GM12878 (cell line): ENCODE results near the gene NAGA. TPM values are rescaled to one million over a fixed set of nuclear protein-coding genes. Genes with fewer than 3 reads are reported as not detected.

Experiments
- ATAC-seq: fragments of 200-7000 bp; cut with Tn5 transposase; 3 replicates; pipeline ENCODE4 v1.9.1; 2020; ENCODE audit warnings: mild to moderate bottlenecking, moderate library complexity
- BruUV-seq: library from RNA; stranded (reverse); fragments of 400-500 nt; replicated peaks from 2 replicates; lab custom pipeline; 2021; lab: Mats Ljungman, UMichigan
- CTCF ChIA-PET: fragments of 300-600 bp; sonication (Branson Sonifier 250); formaldehyde crosslinking; extraction: SDS; loops from one replicate; lab custom pipeline; 2021; ENCODE audit warnings: inconsistent platforms; lab: Yijun Ruan, JAX
- POLR2A ChIA-PET: fragments of 350-600 bp; formaldehyde crosslinking; extraction: SDS; loops from one replicate; lab custom pipeline; 2021; ENCODE audit warnings: inconsistent platforms; lab: Charles Lee
- RAD21 ChIA-PET: fragments of 300-600 bp; sonication (Branson Sonifier 250); formaldehyde crosslinking; loops from one replicate; lab custom pipeline; 2023; ENCODE audit warnings: antibody characterized with exemption; ENCODE audit not compliant: unreplicated experiment; lab: Charles Lee
- SMC1A ChIA-PET: fragments of 300-600 bp; sonication (Branson Sonifier 250); formaldehyde crosslinking; loops from one replicate; lab custom pipeline; 2023; ENCODE audit not compliant: unreplicated experiment, uncharacterized antibody; lab: Charles Lee
- DNase-seq: peaks from one replicate; pipeline ENCODE4 v3.0.0-alpha.2; 2011; ENCODE audit warnings: low read depth, low spot score
- FAIRE-seq: peaks from 3 replicates; lab custom pipeline; 2011; peaks lifted over from hg19 to GRCh38; lab: Jason Lieb, UNC
- H2AFZ ChIP-seq: 2 replicates; pipeline ENCODE4 v1.6.0; 2011; ENCODE audit warnings: low read depth, low read length, control low read depth; ENCODE audit not compliant: control insufficient read depth
- H3K27ac ChIP-seq: 2 replicates; pipeline ENCODE4 v1.5.1; 2011; ENCODE audit warnings: control low read depth; ENCODE audit not compliant: control insufficient read depth, insufficient read depth
- H3K27me3 ChIP-seq, 2 experiments: replicated peaks in 1 of 2; 2 replicates each; pipeline versions ENCODE4 v1.6.0 to v1.6.1; 2011; ENCODE audit warnings: low read length in 1 of 2; ENCODE audit not compliant: control insufficient read depth in 2 of 2, insufficient read depth in 2 of 2
- H3K36me3 ChIP-seq, 2 experiments: 2 replicates each; pipeline ENCODE4 v1.5.1; 2011; ENCODE audit warnings: low read length in 1 of 2; ENCODE audit not compliant: control insufficient read depth in 2 of 2, insufficient read depth in 2 of 2
- H3K4me1 ChIP-seq: 2 replicates; pipeline ENCODE4 v1.6.1; 2011; ENCODE audit warnings: mild to moderate bottlenecking, low read length, moderate library complexity, mixed read lengths; ENCODE audit not compliant: control insufficient read depth, insufficient read depth
- H3K4me2 ChIP-seq: 2 replicates; pipeline ENCODE4 v1.6.0; 2011; ENCODE audit warnings: control low read depth; ENCODE audit not compliant: control insufficient read depth, insufficient read depth
- H3K4me3 ChIP-seq: fragments of 200-600 bp; sonication (generic); 2 replicates; pipeline ENCODE4 v1.5.1; 2016
- H3K79me2 ChIP-seq: 2 replicates; pipeline ENCODE4 v1.6.0; 2011; ENCODE audit warnings: low read length; ENCODE audit not compliant: control insufficient read depth, insufficient read depth
- H3K9ac ChIP-seq: 2 replicates; pipeline ENCODE4 v1.8.0; 2011; ENCODE audit warnings: low read length, control low read depth, mixed read lengths; ENCODE audit not compliant: control insufficient read depth, insufficient read depth
- H3K9me3 ChIP-seq: replicated peaks from 3 replicates; pipeline ENCODE4 v1.5.1; 2011; ENCODE audit warnings: mild to moderate bottlenecking, low read length; ENCODE audit not compliant: control insufficient read depth, insufficient read depth
- H4K20me1 ChIP-seq: 2 replicates; pipeline ENCODE4 v1.6.0; 2011; ENCODE audit not compliant: control insufficient read depth, insufficient read depth
- CREB1 ChIP-seq: IDR thresholded peaks from 2 replicates; pipeline ENCODE4 v1.6.1; 2012; ENCODE audit warnings: low read depth, mild to moderate bottlenecking, inconsistent platforms
- EGR1 ChIP-seq, 2 experiments: IDR thresholded peaks; 1 replicate in 1 of 2; 2 replicates in 1 of 2; pipeline ENCODE4 v1.6.1; 2011 to 2012; ENCODE audit warnings: low read depth in 2 of 2, low read length in 2 of 2, borderline replicate concordance in 1 of 2, mild to moderate bottlenecking in 1 of 2, moderate library complexity in 1 of 2
- POLR2A ChIP-seq: IDR thresholded peaks from 2 replicates; pipeline ENCODE4 v1.6.1; 2011; ENCODE audit warnings: low read depth, mild to moderate bottlenecking, low read length
- POLR2AphosphoS5 ChIP-seq: IDR thresholded peaks from 2 replicates; pipeline ENCODE4 v1.6.1; 2011; ENCODE audit warnings: mild to moderate bottlenecking, low read length, inconsistent platforms
- RELA ChIP-seq: fragments of 450-650 bp; IDR thresholded peaks from 2 replicates; pipeline ENCODE4 v1.8.0; 2014; ENCODE audit warnings: borderline replicate concordance; ENCODE audit not compliant: partially characterized antibody
- SIX5 ChIP-seq: IDR thresholded peaks from 2 replicates; pipeline ENCODE4 v1.6.1; 2011; ENCODE audit warnings: mild to moderate bottlenecking, low read depth, low read length, moderate library complexity; ENCODE audit not compliant: severe bottlenecking
- WRNIP1 ChIP-seq: IDR thresholded peaks from 2 replicates; pipeline ENCODE4 v1.6.1; 2011; ENCODE audit warnings: low read depth, low read length, improper control_type of control experiment, borderline replicate concordance
- ZBED1 ChIP-seq: IDR thresholded peaks from 2 replicates; pipeline ENCODE4 v1.6.1; 2016; ENCODE audit warnings: borderline replicate concordance
- WGBS: methylation state at CpG from one replicate; pipeline ENCODE4 v1.1.6; 2016; ENCODE audit warnings: low lambda C conversion rate; ENCODE audit not compliant: insufficient replicate concordance, insufficient coverage; ENCODE audit errors: missing lambda C conversion rate; 5-methylcytosine and 5-hydroxymethylcytosine counted together
- in situ Hi-C: fragments of 300-500 bp; cut with MboI; formaldehyde crosslinking; loops from 9 replicates; pipeline ENCODE4 v1.14.3; 2018; ENCODE audit warnings: mixed read lengths
- intact Hi-C: fragments of 100-400 bp; cut with micrococcal nuclease; formaldehyde crosslinking; loops from one replicate; pipeline ENCODE4 v1.14.2; 2022; ENCODE audit not compliant: unreplicated experiment
- polyA plus RNA-seq, 11 experiments: library from polyadenylated mRNA; depleted of rRNA in 4 of 11; unstranded in 6 of 11; stranded (reverse) in 5 of 11; fragments of >200 nt; fragmentation: Nextera tagmentation in 4 of 11; fragmentation: Illumina TruSeq in 1 of 11; extraction: Ambion mirVana in 4 of 11; extraction: Trizol in 1 of 11; gene quantifications; 1 replicate in 1 of 11; 2 replicates in 10 of 11; pipeline versions ENCODE4 v1.2.1 to v1.2.3, GENCODE V29; 2011 to 2016; ENCODE audit warnings: inconsistent platforms in 2 of 11, missing spikeins in 2 of 11, low read depth in 1 of 11
- total RNA-seq, 4 experiments: library from RNA; depleted of rRNA in 3 of 4; stranded (reverse); fragments of >200 nt in 3 of 4; fragmentation: Illumina TruSeq in 1 of 4; extraction: Trizol in 1 of 4; gene quantifications; 2 replicates each; pipeline versions ENCODE4 v1.2.1 to v1.2.3, GENCODE V29; 2013 to 2021
- TF ChIP-seq, protein P1 (sequence below): fragments of 450-650 bp; IDR thresholded peaks from 2 replicates; pipeline ENCODE4 v1.6.1; 2017; ENCODE audit warnings: mild to moderate bottlenecking, moderate library complexity
- TF ChIP-seq, protein P2 (sequence below): fragments of 450-650 bp; IDR thresholded peaks from 2 replicates; pipeline ENCODE4 v1.6.1; 2016; ENCODE audit warnings: mild to moderate bottlenecking, moderate library complexity, borderline replicate concordance
- TF ChIP-seq, protein P3 (sequence below): fragments of 450-650 bp; conservative IDR thresholded peaks from 2 replicates; pipeline ENCODE4 v1.6.1; 2017; ENCODE audit warnings: mild to moderate bottlenecking, moderate library complexity

NAGA gene
- total and polyA plus RNA-seq, 10 of the 15 experiments (the other 5 are each of a cell fraction or from before 2014, with no cell fraction given): 9.3 to 46.0 (median 33.2) TPM

DNA sequence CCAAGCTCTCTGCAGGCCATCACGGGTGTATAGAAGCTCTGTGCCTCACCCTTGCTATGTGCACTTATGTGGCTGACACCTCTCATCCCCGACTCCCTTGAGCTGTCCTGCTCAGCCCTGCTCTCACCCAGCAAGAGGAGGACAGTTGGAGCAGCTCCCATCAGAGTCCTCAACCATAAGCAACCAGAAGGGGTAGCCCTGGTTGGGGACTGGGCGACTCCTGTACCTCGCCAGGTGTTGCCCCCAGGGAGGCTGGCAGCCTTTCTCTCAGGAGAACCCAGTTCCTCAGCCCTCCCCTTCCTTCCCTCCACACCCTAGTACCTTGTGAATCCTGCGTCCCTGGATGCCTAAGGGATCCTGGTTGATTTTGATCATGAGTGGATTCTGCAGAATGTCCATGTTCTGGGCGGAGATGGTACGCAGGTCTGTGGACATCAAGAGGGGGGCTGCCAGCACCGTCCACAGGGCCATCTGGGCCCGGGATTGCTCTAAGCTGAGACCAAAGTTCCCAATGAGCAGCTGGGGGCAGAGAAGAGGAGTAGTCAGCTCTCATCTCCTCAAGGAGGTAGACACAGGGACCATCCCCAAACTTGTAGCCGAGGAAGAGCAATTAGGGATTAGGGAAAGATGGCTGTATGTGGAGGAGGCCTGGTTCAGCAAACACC is 8.0 kb downstream of the NAGA start:
- H3K4me1 ChIP-seq: no peaks in the 10 kb centered on the region
- H3K4me3 ChIP-seq: no peak overlapping the region
- peaks cover 7% of the 10 kb centered on the region; the same call in 1 of the 3 replicates for H3K9me3 ChIP-seq
- whole genome bisulfite sequencing: 96% methylated on average over 10 of the region's 10 CpGs
- DNase-seq (no peak), ATAC-seq (no peak), FAIRE-seq (no peak)
- no peaks in the 10 kb centered on the region for H3K27me3 ChIP-seq
- no peak overlapping the region for H3K9ac ChIP-seq
- H3K79me2 ChIP-seq: no peaks in the 10 kb centered on the region
- POLR2A ChIA-PET: interaction anchor here (0.6 to 0.8 kb wide), 2 partner anchors 18 to 379 kb away, joined by 3 read pairs; no protein-coding TSS in a partner anchor
- no peak overlapping the region for H3K27ac ChIP-seq
- H3K4me2 ChIP-seq: no peak overlapping the region
- H3K36me3 ChIP-seq: peaks cover 14 to 28% of the 10 kb centered on the region in 2 experiments
- intact Hi-C loops (no loop called here), in situ Hi-C loops (no loop called here)
- RAD21 ChIA-PET: no interaction called here
- no peaks in the 10 kb centered on the region for H4K20me1 ChIP-seq
- SMC1A ChIA-PET: interaction anchor here (1.0 kb wide), 1 partner anchor 21 kb away, joined by 3 read pairs; no protein-coding TSS in a partner anchor
- no TSS peak for BruUV-seq
- CTCF ChIA-PET: no interaction called here
- no peak overlapping the region for H2AFZ ChIP-seq
- TF ChIP-seq WRNIP1 (no peak), SIX5 (no peak), POLR2A (no peak), RELA (no peak), EGR1 (IDR thresholded peaks at IDR 0.05; ENCODE audit: borderline replicate concordance in 1 of 2, low read depth in 2 of 2, low read length in 2 of 2) (no peak), CREB1 (no peak), POLR2AphosphoS5 (no peak), ZBED1 (no peak)
- TF ChIP-seq, protein P1, sequence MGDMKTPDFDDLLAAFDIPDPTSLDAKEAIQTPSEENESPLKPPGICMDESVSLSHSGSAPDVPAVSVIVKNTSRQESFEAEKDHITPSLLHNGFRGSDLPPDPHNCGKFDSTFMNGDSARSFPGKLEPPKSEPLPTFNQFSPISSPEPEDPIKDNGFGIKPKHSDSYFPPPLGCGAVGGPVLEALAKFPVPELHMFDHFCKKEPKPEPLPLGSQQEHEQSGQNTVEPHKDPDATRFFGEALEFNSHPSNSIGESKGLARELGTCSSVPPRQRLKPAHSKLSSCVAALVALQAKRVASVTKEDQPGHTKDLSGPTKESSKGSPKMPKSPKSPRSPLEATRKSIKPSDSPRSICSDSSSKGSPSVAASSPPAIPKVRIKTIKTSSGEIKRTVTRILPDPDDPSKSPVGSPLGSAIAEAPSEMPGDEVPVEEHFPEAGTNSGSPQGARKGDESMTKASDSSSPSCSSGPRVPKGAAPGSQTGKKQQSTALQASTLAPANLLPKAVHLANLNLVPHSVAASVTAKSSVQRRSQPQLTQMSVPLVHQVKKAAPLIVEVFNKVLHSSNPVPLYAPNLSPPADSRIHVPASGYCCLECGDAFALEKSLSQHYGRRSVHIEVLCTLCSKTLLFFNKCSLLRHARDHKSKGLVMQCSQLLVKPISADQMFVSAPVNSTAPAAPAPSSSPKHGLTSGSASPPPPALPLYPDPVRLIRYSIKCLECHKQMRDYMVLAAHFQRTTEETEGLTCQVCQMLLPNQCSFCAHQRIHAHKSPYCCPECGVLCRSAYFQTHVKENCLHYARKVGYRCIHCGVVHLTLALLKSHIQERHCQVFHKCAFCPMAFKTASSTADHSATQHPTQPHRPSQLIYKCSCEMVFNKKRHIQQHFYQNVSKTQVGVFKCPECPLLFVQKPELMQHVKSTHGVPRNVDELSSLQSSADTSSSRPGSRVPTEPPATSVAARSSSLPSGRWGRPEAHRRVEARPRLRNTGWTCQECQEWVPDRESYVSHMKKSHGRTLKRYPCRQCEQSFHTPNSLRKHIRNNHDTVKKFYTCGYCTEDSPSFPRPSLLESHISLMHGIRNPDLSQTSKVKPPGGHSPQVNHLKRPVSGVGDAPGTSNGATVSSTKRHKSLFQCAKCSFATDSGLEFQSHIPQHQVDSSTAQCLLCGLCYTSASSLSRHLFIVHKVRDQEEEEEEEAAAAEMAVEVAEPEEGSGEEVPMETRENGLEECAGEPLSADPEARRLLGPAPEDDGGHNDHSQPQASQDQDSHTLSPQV: no peak
- TF ChIP-seq, protein P2, sequence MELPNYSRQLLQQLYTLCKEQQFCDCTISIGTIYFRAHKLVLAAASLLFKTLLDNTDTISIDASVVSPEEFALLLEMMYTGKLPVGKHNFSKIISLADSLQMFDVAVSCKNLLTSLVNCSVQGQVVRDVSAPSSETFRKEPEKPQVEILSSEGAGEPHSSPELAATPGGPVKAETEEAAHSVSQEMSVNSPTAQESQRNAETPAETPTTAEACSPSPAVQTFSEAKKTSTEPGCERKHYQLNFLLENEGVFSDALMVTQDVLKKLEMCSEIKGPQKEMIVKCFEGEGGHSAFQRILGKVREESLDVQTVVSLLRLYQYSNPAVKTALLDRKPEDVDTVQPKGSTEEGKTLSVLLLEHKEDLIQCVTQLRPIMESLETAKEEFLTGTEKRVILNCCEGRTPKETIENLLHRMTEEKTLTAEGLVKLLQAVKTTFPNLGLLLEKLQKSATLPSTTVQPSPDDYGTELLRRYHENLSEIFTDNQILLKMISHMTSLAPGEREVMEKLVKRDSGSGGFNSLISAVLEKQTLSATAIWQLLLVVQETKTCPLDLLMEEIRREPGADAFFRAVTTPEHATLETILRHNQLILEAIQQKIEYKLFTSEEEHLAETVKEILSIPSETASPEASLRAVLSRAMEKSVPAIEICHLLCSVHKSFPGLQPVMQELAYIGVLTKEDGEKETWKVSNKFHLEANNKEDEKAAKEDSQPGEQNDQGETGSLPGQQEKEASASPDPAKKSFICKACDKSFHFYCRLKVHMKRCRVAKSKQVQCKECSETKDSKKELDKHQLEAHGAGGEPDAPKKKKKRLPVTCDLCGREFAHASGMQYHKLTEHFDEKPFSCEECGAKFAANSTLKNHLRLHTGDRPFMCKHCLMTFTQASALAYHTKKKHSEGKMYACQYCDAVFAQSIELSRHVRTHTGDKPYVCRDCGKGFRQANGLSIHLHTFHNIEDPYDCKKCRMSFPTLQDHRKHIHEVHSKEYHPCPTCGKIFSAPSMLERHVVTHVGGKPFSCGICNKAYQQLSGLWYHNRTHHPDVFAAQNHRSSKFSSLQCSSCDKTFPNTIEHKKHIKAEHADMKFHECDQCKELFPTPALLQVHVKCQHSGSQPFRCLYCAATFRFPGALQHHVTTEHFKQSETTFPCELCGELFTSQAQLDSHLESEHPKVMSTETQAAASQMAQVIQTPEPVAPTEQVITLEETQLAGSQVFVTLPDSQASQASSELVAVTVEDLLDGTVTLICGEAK: no peak
- TF ChIP-seq, protein P3, sequence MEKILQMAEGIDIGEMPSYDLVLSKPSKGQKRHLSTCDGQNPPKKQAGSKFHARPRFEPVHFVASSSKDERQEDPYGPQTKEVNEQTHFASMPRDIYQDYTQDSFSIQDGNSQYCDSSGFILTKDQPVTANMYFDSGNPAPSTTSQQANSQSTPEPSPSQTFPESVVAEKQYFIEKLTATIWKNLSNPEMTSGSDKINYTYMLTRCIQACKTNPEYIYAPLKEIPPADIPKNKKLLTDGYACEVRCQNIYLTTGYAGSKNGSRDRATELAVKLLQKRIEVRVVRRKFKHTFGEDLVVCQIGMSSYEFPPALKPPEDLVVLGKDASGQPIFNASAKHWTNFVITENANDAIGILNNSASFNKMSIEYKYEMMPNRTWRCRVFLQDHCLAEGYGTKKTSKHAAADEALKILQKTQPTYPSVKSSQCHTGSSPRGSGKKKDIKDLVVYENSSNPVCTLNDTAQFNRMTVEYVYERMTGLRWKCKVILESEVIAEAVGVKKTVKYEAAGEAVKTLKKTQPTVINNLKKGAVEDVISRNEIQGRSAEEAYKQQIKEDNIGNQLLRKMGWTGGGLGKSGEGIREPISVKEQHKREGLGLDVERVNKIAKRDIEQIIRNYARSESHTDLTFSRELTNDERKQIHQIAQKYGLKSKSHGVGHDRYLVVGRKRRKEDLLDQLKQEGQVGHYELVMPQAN: no peak
